Caco-2 (cell line): Measurements from ENCODE around the gene SLC15A1. TPM values are rescaled to one million over a fixed set of nuclear protein-coding genes. Genes with fewer than 3 reads are reported as not detected.

ENCODE experiments used
- BruUV-seq: library from RNA; stranded (reverse); fragments of 400-500 nt; replicated peaks from 2 replicates; lab custom pipeline; 2021; lab: Mats Ljungman, UMichigan
- CTCF ChIA-PET: fragments of 300-600 bp; sonication (Branson Sonifier 250); formaldehyde crosslinking; loops from one replicate; lab custom pipeline; 2022; ENCODE audit warnings: antibody characterized with exemption; lab: Charles Lee
- POLR2A ChIA-PET: fragments of 300-600 bp; sonication (Branson Sonifier 250); formaldehyde crosslinking; loops from one replicate; lab custom pipeline; 2022; ENCODE audit warnings: antibody characterized with exemption; lab: Charles Lee
- DNase-seq, 2 experiments: peaks; one replicate each; pipeline versions ENCODE4 v3.0.0 to v3.0.0-alpha.2; 2020 to 2022
- H3K27me3 ChIP-seq: replicated peaks from 2 replicates; pipeline ENCODE4 v1.6.0; 2011; ENCODE audit warnings: low read length; ENCODE audit not compliant: control insufficient read depth, insufficient read depth
- H3K36me3 ChIP-seq: 2 replicates; pipeline ENCODE4 v1.5.1; 2011; ENCODE audit warnings: low read length; ENCODE audit not compliant: control insufficient read depth, insufficient read depth
- H3K4me1 ChIP-seq: fragments of 250-450 bp; sonication (Bioruptor Pico); 2 replicates; pipeline ENCODE4 v1.5.1; 2020; ENCODE audit warnings: mild to moderate bottlenecking
- H3K4me3 ChIP-seq: 2 replicates; pipeline ENCODE4 v1.5.1; 2011; ENCODE audit warnings: low read depth, mild to moderate bottlenecking, control low read depth, low read length
- H3K9me3 ChIP-seq: fragments of 250-450 bp; sonication (Bioruptor Pico); 2 replicates; pipeline ENCODE4 v1.5.1; 2020; ENCODE audit warnings: mild to moderate bottlenecking, moderate library complexity
- H3K27ac Mint-ChIP-seq: one replicate; pipeline ENCODE4 v1.8.0; 2022; ENCODE audit warnings: mixed read lengths; ENCODE audit not compliant: unreplicated experiment
- H3K27me3 Mint-ChIP-seq: one replicate; pipeline ENCODE4 v1.8.0; 2022; ENCODE audit warnings: mixed read lengths; ENCODE audit not compliant: insufficient read depth, unreplicated experiment
- H3K36me3 Mint-ChIP-seq: one replicate; pipeline ENCODE4 v1.8.0; 2022; ENCODE audit warnings: mild to moderate bottlenecking, mixed read lengths; ENCODE audit not compliant: insufficient read depth, unreplicated experiment
- H3K4me1 Mint-ChIP-seq: one replicate; pipeline ENCODE4 v1.8.0; 2022; ENCODE audit warnings: low read depth, mixed read lengths; ENCODE audit not compliant: unreplicated experiment
- H3K4me3 Mint-ChIP-seq: one replicate; pipeline ENCODE4 v1.8.0; 2022; ENCODE audit warnings: mild to moderate bottlenecking, moderate library complexity, mixed read lengths; ENCODE audit not compliant: unreplicated experiment
- H3K9me3 Mint-ChIP-seq: one replicate; pipeline ENCODE4 v1.8.0; 2022; ENCODE audit warnings: mixed read lengths; ENCODE audit not compliant: unreplicated experiment
- intact Hi-C: fragments of 100-400 bp; cut with micrococcal nuclease; formaldehyde crosslinking; loops from one replicate; pipeline ENCODE4 v1.10.0; 2022; ENCODE audit not compliant: unreplicated experiment
- total RNA-seq: library from RNA; stranded (reverse); gene quantifications from 2 replicates; pipeline ENCODE4 v1.2.3, GENCODE V29; 2022
- TF ChIP-seq, protein P1 (sequence below), 2 experiments: fragments of 200-600 bp in 1 of 2; IDR thresholded peaks; 1 replicate in 1 of 2; 2 replicates in 1 of 2; pipeline versions ENCODE4 v1.5.1 to v1.8.0; 2011 to 2022; ENCODE audit warnings: antibody characterized with exemption in 1 of 2, control low read depth in 1 of 2, inconsistent platforms in 1 of 2, low read depth in 1 of 2, low read length in 1 of 2, mild to moderate bottlenecking in 1 of 2, moderate library complexity in 1 of 2; ENCODE audit not compliant: insufficient read depth in 1 of 2, severe bottlenecking in 1 of 2, unreplicated experiment in 1 of 2

Gene SLC15A1
- total RNA-seq, 1 experiment from 2014 or later = 12.3 TPM

DNA sequence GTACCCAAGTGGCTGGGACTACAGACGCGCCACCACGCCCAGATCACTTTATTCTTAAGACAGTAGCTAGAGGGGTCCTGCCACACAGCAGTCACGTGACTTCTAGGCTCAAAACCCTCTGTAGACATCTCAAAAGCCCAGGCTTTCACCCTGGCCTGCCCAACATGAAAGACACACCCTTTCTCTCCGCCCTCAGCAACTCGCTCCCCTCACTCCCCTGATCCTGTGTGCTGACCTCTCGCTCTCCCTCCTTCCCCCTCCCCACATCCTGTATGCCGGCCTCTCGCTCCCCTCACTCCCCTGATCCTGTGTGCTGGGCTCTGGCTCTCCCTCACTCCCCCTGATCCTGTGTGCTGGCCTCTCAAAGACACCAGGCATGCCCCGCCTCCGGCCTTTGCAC, 77.4 kb downstream of the SLC15A1 start:
- no TSS peak for BruUV-seq
- CTCF ChIA-PET = no interaction called here
- no peaks in the 10 kb centered on the region for H3K36me3 Mint-ChIP-seq

GRCh38 chr13:98672947-98673613, 79.4 kb downstream of the SLC15A1 start:
- no TSS peak for BruUV-seq
- intact Hi-C loops = loop anchor here (1.0 to 2.0 kb wide), 6 partner anchors 20 to 818 kb away; no protein-coding TSS in a partner anchor
- Mint-ChIP-seq H3K9me3 (no peaks in the 10 kb centered on the region), H3K27ac (peak overlapping the region; percentile 23), H3K36me3 (no peaks in the 10 kb centered on the region), H3K4me3 (peak overlapping the region; percentile 14), H3K4me1 (peaks cover 8% of the 10 kb centered on the region), H3K27me3 (no peaks in the 10 kb centered on the region)
- TF ChIP-seq, protein P1, sequence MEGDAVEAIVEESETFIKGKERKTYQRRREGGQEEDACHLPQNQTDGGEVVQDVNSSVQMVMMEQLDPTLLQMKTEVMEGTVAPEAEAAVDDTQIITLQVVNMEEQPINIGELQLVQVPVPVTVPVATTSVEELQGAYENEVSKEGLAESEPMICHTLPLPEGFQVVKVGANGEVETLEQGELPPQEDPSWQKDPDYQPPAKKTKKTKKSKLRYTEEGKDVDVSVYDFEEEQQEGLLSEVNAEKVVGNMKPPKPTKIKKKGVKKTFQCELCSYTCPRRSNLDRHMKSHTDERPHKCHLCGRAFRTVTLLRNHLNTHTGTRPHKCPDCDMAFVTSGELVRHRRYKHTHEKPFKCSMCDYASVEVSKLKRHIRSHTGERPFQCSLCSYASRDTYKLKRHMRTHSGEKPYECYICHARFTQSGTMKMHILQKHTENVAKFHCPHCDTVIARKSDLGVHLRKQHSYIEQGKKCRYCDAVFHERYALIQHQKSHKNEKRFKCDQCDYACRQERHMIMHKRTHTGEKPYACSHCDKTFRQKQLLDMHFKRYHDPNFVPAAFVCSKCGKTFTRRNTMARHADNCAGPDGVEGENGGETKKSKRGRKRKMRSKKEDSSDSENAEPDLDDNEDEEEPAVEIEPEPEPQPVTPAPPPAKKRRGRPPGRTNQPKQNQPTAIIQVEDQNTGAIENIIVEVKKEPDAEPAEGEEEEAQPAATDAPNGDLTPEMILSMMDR (IDR thresholded peaks at IDR 0.05; ENCODE audit: insufficient read depth in 1 of 2, low read depth in 1 of 2, low read length in 1 of 2, severe bottlenecking in 1 of 2, unreplicated experiment in 1 of 2) = peak; percentile 88
- CTCF ChIA-PET = interaction anchor here (0.5 to 1.3 kb wide), 35 partner anchors 9 to 529 kb away, joined by 3 to 19 read pairs (median 4); partner anchors contain the start of gene STK24
- Histone ChIP-seq H3K4me1 (peaks cover 16% of the 10 kb centered on the region), H3K4me3 (no peak overlapping the region), H3K36me3 (no peaks in the 10 kb centered on the region), H3K27me3 (no peaks in the 10 kb centered on the region), H3K9me3 (no peaks in the 10 kb centered on the region)
- POLR2A ChIA-PET = interaction anchor here (0.5 to 0.9 kb wide), 2 partner anchors 20 to 257 kb away, joined by 3 read pairs; no protein-coding TSS in a partner anchor
- DNase-seq = peak; percentile 87 to 91

More for the DNA sequence above, 77.4 kb downstream of the SLC15A1 start:
- no peak for DNase-seq
- Histone ChIP-seq H3K4me1 (peaks cover 14% of the 10 kb centered on the region), H3K9me3 (no peaks in the 10 kb centered on the region), H3K27me3 (no peaks in the 10 kb centered on the region), H3K36me3 (no peaks in the 10 kb centered on the region), H3K4me3 (no peak overlapping the region)
- TF ChIP-seq, protein P1 (IDR thresholded peaks at IDR 0.05; ENCODE audit: insufficient read depth in 1 of 2, low read depth in 1 of 2, low read length in 1 of 2, severe bottlenecking in 1 of 2, unreplicated experiment in 1 of 2) = no peak
- Mint-ChIP-seq H3K27me3 (no peaks in the 10 kb centered on the region), H3K9me3 (no peaks in the 10 kb centered on the region), H3K27ac (no peak overlapping the region), H3K4me1 (peaks cover 7% of the 10 kb centered on the region), H3K4me3 (no peak overlapping the region)
- POLR2A ChIA-PET = no interaction called here
- intact Hi-C loops = no loop called here

DNA sequence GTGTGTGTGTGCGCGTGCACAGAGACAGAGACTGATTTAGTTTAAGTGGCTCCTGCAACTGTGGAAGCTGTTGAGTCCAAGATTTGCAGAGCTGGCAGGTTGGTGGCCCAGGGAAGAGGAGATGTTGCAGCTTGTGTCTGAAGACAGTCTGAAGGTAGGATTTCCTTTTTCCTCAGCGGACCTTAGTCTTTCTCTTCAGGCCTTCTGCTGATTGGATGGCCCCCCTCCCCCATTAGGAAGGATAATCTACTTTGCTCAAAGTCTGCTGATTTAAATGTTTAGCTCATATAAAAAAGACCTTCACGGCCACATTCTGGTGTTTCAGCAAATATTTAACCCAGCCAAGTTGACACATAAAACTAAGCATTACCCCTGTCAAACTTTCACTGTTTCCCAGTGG, 84.3 kb downstream of the SLC15A1 start:
- Mint-ChIP-seq H3K27me3 (no peaks in the 10 kb centered on the region), H3K4me1 (peaks cover 38% of the 10 kb centered on the region), H3K9me3 (peaks cover 10% of the 10 kb centered on the region), H3K27ac (peak overlapping the region; percentile 73), H3K4me3 (no peak overlapping the region), H3K36me3 (no peaks in the 10 kb centered on the region)
- TF ChIP-seq, protein P1 (IDR thresholded peaks at IDR 0.05; ENCODE audit: insufficient read depth in 1 of 2, low read depth in 1 of 2, low read length in 1 of 2, severe bottlenecking in 1 of 2, unreplicated experiment in 1 of 2) = no peak
- no TSS peak for BruUV-seq
- DNase-seq = no peak
- Histone ChIP-seq H3K4me1 (peaks cover 52% of the 10 kb centered on the region), H3K9me3 (no peaks in the 10 kb centered on the region), H3K4me3 (no peak overlapping the region), H3K27me3 (no peaks in the 10 kb centered on the region), H3K36me3 (no peaks in the 10 kb centered on the region)
- ChIA-PET POLR2A (no interaction called here), CTCF (interaction anchor here (0.7 kb wide), 1 partner anchor 15 kb away, joined by 4 read pairs; no protein-coding TSS in a partner anchor)
- intact Hi-C loops = loop anchor here (10.0 kb wide), 1 partner anchor 523 kb away; the partner anchor contains the start of gene FARP1
